ENCODE data around the gene CENPVL1. TPM values are rescaled to one million over a fixed set of nuclear protein-coding genes. Genes with fewer than 3 reads are reported as not detected.
"Not testable (repeated sequence)": the region's sequence is repeated elsewhere in the genome, so short reads cannot be mapped to it uniquely, and the experiment has no call there.

CENPVL1 gene
- 0.19 TPM for polyA plus RNA-seq
- long read RNA-seq, donor 1, result 0 reads
- long read RNA-seq, donor 2, result 0 reads
- long read RNA-seq, donor 3, result 0 reads
- long read RNA-seq, donor 4, result 0 reads
- long read RNA-seq, donor 5, result 0 reads
- long read RNA-seq, donor 6, result 0 reads
- long read RNA-seq, donor 7, result 0 reads
- long read RNA-seq, donor 8, result 0 reads
- long read RNA-seq, donor 9, result 0 reads
- long read RNA-seq, donor 10, result 0 reads
- long read RNA-seq, donor 11, result 0 reads

- H3K27ac ChIP-seq (ENCODE audit: low read length); H3K36me3 ChIP-seq (ENCODE audit: control insufficient read depth, insufficient read depth, low read length); H3K9me3 ChIP-seq (ENCODE audit: control insufficient read depth, low read depth, low read length); H3K4me1 ChIP-seq (ENCODE audit: control insufficient read depth, insufficient read depth, low read length); DNase-seq; H3K27me3 ChIP-seq (ENCODE audit: control insufficient read depth, insufficient read depth, low read length); H3K4me3 ChIP-seq (ENCODE audit: low read length): not testable (repeated sequence)
- WGBS (ENCODE audit: insufficient coverage, low lambda C conversion rate), result no CpG with 5 or more reads among the region's 87 CpGs
These were observed at the start of gene CENPVL1 for GRCh38 chrX:51710277-51711164. TSS of gene CENPVL1 (plus strand) at chrX:51710512. CDS start at chrX:51710512, 0 bp downstream.

- Histone ChIP-seq H3K4me1 (ENCODE audit: control insufficient read depth, insufficient read depth, low read length) (no peaks in the 10 kb centered on the region), H3K9me3 (ENCODE audit: control insufficient read depth, low read depth, low read length) (no peaks in the 10 kb centered on the region), H3K27me3 (ENCODE audit: control insufficient read depth, insufficient read depth, low read length) (no peaks in the 10 kb centered on the region), H3K36me3 (ENCODE audit: control insufficient read depth, insufficient read depth, low read length) (no peaks in the 10 kb centered on the region), H3K27ac (ENCODE audit: low read length) (no peak overlapping the region), H3K4me3 (ENCODE audit: low read length) (no peak overlapping the region)
- no peak for DNase-seq
- 100% methylated on average over 2 of the region's 5 CpGs for WGBS (ENCODE audit: insufficient coverage, low lambda C conversion rate)
These were observed 44.3 kb upstream of the CENPVL1 start for GRCh38 chrX:51665981-51666380.

- not testable (repeated sequence) for H3K4me1 ChIP-seq (ENCODE audit: control insufficient read depth, insufficient read depth, low read length); H3K36me3 ChIP-seq (ENCODE audit: control insufficient read depth, insufficient read depth, low read length); H3K27ac ChIP-seq (ENCODE audit: low read length); H3K27me3 ChIP-seq (ENCODE audit: control insufficient read depth, insufficient read depth, low read length); DNase-seq; H3K9me3 ChIP-seq (ENCODE audit: control insufficient read depth, low read depth, low read length); H3K4me3 ChIP-seq (ENCODE audit: low read length)
- no CpG with 5 or more reads among the region's 18 CpGs for WGBS (ENCODE audit: insufficient coverage, low lambda C conversion rate)
These were observed 30.5 kb upstream of the CENPVL1 start for GRCh38 chrX:51679689-51680433.

GRCh38 chrX:51681808-51682719, 28.2 kb upstream of the CENPVL1 start:
- not testable (repeated sequence) for H3K27ac ChIP-seq (ENCODE audit: low read length); H3K4me3 ChIP-seq (ENCODE audit: low read length); DNase-seq; H3K4me1 ChIP-seq (ENCODE audit: control insufficient read depth, insufficient read depth, low read length); H3K9me3 ChIP-seq (ENCODE audit: control insufficient read depth, low read depth, low read length); H3K36me3 ChIP-seq (ENCODE audit: control insufficient read depth, insufficient read depth, low read length); H3K27me3 ChIP-seq (ENCODE audit: control insufficient read depth, insufficient read depth, low read length)
- WGBS (ENCODE audit: insufficient coverage, low lambda C conversion rate), result no CpG with 5 or more reads among the region's 88 CpGs

- H3K36me3 ChIP-seq (ENCODE audit: control insufficient read depth, insufficient read depth, low read length); H3K27ac ChIP-seq (ENCODE audit: low read length); H3K4me1 ChIP-seq (ENCODE audit: control insufficient read depth, insufficient read depth, low read length); H3K9me3 ChIP-seq (ENCODE audit: control insufficient read depth, low read depth, low read length); H3K27me3 ChIP-seq (ENCODE audit: control insufficient read depth, insufficient read depth, low read length); H3K4me3 ChIP-seq (ENCODE audit: low read length); DNase-seq: not testable (repeated sequence)
- WGBS (ENCODE audit: insufficient coverage, low lambda C conversion rate), result no CpG with 5 or more reads among the region's 30 CpGs
These were observed 27.6 kb upstream of the CENPVL1 start, which contains the start of gene CENPVL2 for GRCh38 chrX:51682720-51683062. TSS of gene CENPVL2 (minus strand) at chrX:51682831. CDS start at chrX:51682831, 0 bp downstream.

- no peak overlapping the region for H3K4me3 ChIP-seq (ENCODE audit: low read length)
- H3K36me3 ChIP-seq (ENCODE audit: control insufficient read depth, insufficient read depth, low read length), result no peaks in the 10 kb centered on the region
- no peak overlapping the region for H3K27ac ChIP-seq (ENCODE audit: low read length)
- no peaks in the 10 kb centered on the region for H3K4me1 ChIP-seq (ENCODE audit: control insufficient read depth, insufficient read depth, low read length)
- no CpG with 5 or more reads among the region's 6 CpGs for WGBS (ENCODE audit: insufficient coverage, low lambda C conversion rate)
- no peaks in the 10 kb centered on the region for H3K9me3 ChIP-seq (ENCODE audit: control insufficient read depth, low read depth, low read length)
- no peaks in the 10 kb centered on the region for H3K27me3 ChIP-seq (ENCODE audit: control insufficient read depth, insufficient read depth, low read length)
- no peak for DNase-seq
These were observed 16.1 kb upstream of the CENPVL1 start for GRCh38 chrX:51694254-51694653.

- no peak for DNase-seq
These were observed 12.9 kb upstream of the CENPVL1 start for GRCh38 chrX:51697397-51697796.

GRCh38 chrX:51712943-51713647, 2.8 kb downstream of the CENPVL1 start:
- not testable (repeated sequence) for H3K27me3 ChIP-seq (ENCODE audit: control insufficient read depth, insufficient read depth, low read length); H3K36me3 ChIP-seq (ENCODE audit: control insufficient read depth, insufficient read depth, low read length); H3K27ac ChIP-seq (ENCODE audit: low read length); H3K9me3 ChIP-seq (ENCODE audit: control insufficient read depth, low read depth, low read length); DNase-seq; H3K4me3 ChIP-seq (ENCODE audit: low read length); H3K4me1 ChIP-seq (ENCODE audit: control insufficient read depth, insufficient read depth, low read length)
- no CpG with 5 or more reads among the region's 18 CpGs for WGBS (ENCODE audit: insufficient coverage, low lambda C conversion rate)

More at GRCh38 chrX:51697397-51697796, 12.9 kb upstream of the CENPVL1 start:
- WGBS (ENCODE audit: insufficient coverage, low lambda C conversion rate), result no CpG with 5 or more reads among the region's 8 CpGs
- Histone ChIP-seq H3K4me3 (ENCODE audit: low read length) (no peak overlapping the region), H3K36me3 (ENCODE audit: control insufficient read depth, insufficient read depth, low read length) (no peaks in the 10 kb centered on the region), H3K27me3 (ENCODE audit: control insufficient read depth, insufficient read depth, low read length) (no peaks in the 10 kb centered on the region), H3K27ac (ENCODE audit: low read length) (no peak overlapping the region), H3K4me1 (ENCODE audit: control insufficient read depth, insufficient read depth, low read length) (no peaks in the 10 kb centered on the region), H3K9me3 (ENCODE audit: control insufficient read depth, low read depth, low read length) (no peaks in the 10 kb centered on the region)

GRCh38 chrX:51728202-51728601, 17.9 kb downstream of the CENPVL1 start:
- Histone ChIP-seq H3K27ac (ENCODE audit: low read length) (no peak overlapping the region), H3K4me1 (ENCODE audit: control insufficient read depth, insufficient read depth, low read length) (no peaks in the 10 kb centered on the region), H3K27me3 (ENCODE audit: control insufficient read depth, insufficient read depth, low read length) (no peaks in the 10 kb centered on the region), H3K9me3 (ENCODE audit: control insufficient read depth, low read depth, low read length) (no peaks in the 10 kb centered on the region), H3K36me3 (ENCODE audit: control insufficient read depth, insufficient read depth, low read length) (no peaks in the 10 kb centered on the region), H3K4me3 (ENCODE audit: low read length) (no peak overlapping the region)
- no peak for DNase-seq

Measured in large intestine (tissue), 12 donors.